Parathyroid adenoma (tissue), 2 donors: ENCODE data around the gene ZNF318.

Experiments
- H2AFZ ChIP-seq: fragments of 300-600 bp; sonication (generic); one replicate; pipeline ENCODE4 v1.7.0; 2017; ENCODE audit warnings: antibody characterized with exemption, mild to moderate bottlenecking
- H3K27ac ChIP-seq: fragments of 300-600 bp; sonication (generic); one replicate; pipeline ENCODE4 v1.7.0; 2017
- H3K27me3 ChIP-seq: fragments of 300-600 bp; sonication (generic); one replicate; pipeline ENCODE4 v1.7.0; 2017; ENCODE audit warnings: low read length; ENCODE audit not compliant: control insufficient read depth, insufficient read depth
- H3K36me3 ChIP-seq: fragments of 300-600 bp; sonication (generic); one replicate; pipeline ENCODE4 v1.7.0; 2017; ENCODE audit warnings: low read length; ENCODE audit not compliant: control insufficient read depth, insufficient read depth
- H3K4me1 ChIP-seq: fragments of 300-600 bp; sonication (generic); one replicate; pipeline ENCODE4 v1.7.0; 2017; ENCODE audit warnings: control low read depth
- H3K4me2 ChIP-seq: fragments of 300-600 bp; sonication (generic); one replicate; pipeline ENCODE4 v1.7.0; 2017; ENCODE audit warnings: low read length
- H3K4me3 ChIP-seq: fragments of 300-600 bp; sonication (generic); one replicate; pipeline ENCODE4 v1.7.0; 2017; ENCODE audit warnings: low read depth, low read length
- H3K79me2 ChIP-seq: fragments of 300-600 bp; sonication (generic); one replicate; pipeline ENCODE4 v1.7.0; 2017; ENCODE audit warnings: control low read depth
- H3K9ac ChIP-seq: fragments of 300-600 bp; sonication (generic); one replicate; pipeline ENCODE4 v1.7.0; 2017; ENCODE audit warnings: mild to moderate bottlenecking
- H3K9me3 ChIP-seq: fragments of 300-600 bp; sonication (generic); one replicate; pipeline ENCODE4 v1.7.0; 2017; ENCODE audit warnings: low read length; ENCODE audit not compliant: control insufficient read depth
- TF ChIP-seq, protein P1 (sequence below): fragments of 300-600 bp; sonication (generic); IDR thresholded peaks from one replicate; pipeline ENCODE4 v1.7.0; 2017; ENCODE audit warnings: antibody characterized with exemption, mild to moderate bottlenecking
- donor health status: primary hyperparathyroidism.

ZNF318 gene

DNA sequence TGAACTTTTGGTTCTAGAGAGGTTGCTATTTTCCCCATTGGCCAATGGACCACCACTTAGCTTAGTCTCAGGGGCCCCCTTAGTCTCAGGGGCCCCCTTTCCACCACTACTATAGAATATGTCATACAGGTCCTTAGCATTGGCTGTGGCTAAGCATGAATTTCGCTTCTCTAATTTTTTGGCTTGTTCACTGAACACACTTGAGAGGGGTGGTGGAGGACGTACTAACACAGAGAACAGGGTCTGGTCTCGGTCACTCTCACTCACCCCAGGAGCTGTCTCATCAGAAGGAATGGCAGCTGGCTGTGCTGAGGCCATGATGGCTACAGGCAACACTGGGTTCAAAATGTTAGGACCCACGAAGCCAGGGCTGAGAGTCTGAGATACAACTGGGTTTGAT, 30.3 kb downstream of the ZNF318 start:
- no peak overlapping the region for H3K9ac ChIP-seq
- H3K79me2 ChIP-seq, result no peaks in the 10 kb centered on the region
- no peaks in the 10 kb centered on the region for H3K4me1 ChIP-seq
- H2AFZ ChIP-seq, result no peak overlapping the region
- H3K36me3 ChIP-seq, result no peaks in the 10 kb centered on the region
- no peaks in the 10 kb centered on the region for H3K27me3 ChIP-seq
- H3K4me2 ChIP-seq, result no peak overlapping the region
- TF ChIP-seq, protein P1, sequence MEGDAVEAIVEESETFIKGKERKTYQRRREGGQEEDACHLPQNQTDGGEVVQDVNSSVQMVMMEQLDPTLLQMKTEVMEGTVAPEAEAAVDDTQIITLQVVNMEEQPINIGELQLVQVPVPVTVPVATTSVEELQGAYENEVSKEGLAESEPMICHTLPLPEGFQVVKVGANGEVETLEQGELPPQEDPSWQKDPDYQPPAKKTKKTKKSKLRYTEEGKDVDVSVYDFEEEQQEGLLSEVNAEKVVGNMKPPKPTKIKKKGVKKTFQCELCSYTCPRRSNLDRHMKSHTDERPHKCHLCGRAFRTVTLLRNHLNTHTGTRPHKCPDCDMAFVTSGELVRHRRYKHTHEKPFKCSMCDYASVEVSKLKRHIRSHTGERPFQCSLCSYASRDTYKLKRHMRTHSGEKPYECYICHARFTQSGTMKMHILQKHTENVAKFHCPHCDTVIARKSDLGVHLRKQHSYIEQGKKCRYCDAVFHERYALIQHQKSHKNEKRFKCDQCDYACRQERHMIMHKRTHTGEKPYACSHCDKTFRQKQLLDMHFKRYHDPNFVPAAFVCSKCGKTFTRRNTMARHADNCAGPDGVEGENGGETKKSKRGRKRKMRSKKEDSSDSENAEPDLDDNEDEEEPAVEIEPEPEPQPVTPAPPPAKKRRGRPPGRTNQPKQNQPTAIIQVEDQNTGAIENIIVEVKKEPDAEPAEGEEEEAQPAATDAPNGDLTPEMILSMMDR, result no peak
- no peak overlapping the region for H3K4me3 ChIP-seq
- H3K9me3 ChIP-seq, result no peaks in the 10 kb centered on the region
- no peak overlapping the region for H3K27ac ChIP-seq

DNA sequence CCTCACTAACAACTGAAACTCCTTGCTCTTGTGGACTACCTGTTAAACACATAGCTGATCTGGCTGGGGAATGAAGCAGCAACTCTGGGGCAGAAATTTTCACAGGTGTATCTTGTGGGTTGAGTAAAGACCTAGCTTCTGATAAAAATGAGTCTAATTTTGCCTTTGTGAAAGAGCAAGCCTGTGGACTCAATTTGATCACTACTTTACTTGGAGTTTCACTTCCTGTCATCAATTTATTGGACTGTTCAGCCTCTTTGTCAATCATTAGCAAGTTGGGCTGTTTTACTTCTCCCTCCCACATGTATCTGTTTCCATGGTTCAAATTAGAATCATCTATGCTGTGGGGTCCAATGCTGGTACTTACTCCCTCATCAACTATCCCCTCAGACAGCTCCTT, 31.2 kb downstream of the ZNF318 start:
- Histone ChIP-seq H2AFZ (no peak overlapping the region), H3K27ac (no peak overlapping the region), H3K9ac (no peak overlapping the region), H3K79me2 (no peaks in the 10 kb centered on the region), H3K9me3 (no peaks in the 10 kb centered on the region), H3K4me2 (no peak overlapping the region), H3K36me3 (no peaks in the 10 kb centered on the region), H3K4me3 (no peak overlapping the region), H3K4me1 (no peaks in the 10 kb centered on the region), H3K27me3 (no peaks in the 10 kb centered on the region)
- TF ChIP-seq, protein P1, result no peak

DNA sequence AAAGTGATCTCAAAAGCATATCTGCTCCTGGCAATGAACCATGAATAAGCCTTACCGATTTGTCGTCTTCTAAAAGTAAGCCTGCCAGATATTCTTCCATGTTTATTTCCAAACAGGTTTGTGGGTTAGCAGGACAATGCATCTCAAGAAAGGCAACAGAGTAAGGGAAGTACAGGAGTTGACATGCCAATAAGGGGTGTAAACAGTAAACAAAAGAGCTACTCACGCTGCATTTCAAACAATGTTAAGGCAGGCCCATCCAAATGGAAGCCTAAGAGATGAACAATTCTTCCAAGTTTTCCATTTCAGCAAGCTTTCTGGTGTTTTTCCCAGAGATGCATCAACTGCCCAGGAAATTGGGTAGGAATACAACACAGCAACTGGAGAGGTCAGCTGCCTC, 33.1 kb downstream of the ZNF318 start:
- TF ChIP-seq, protein P1, result no peak
- H3K9ac ChIP-seq, result no peak overlapping the region
- H3K4me2 ChIP-seq, result no peak overlapping the region
- no peaks in the 10 kb centered on the region for H3K36me3 ChIP-seq
- H3K4me1 ChIP-seq, result no peaks in the 10 kb centered on the region
- no peak overlapping the region for H3K4me3 ChIP-seq
- no peaks in the 10 kb centered on the region for H3K27me3 ChIP-seq
- H3K27ac ChIP-seq, result no peak overlapping the region
- H3K9me3 ChIP-seq, result no peaks in the 10 kb centered on the region
- H2AFZ ChIP-seq, result no peak overlapping the region
- H3K79me2 ChIP-seq, result no peaks in the 10 kb centered on the region

DNA sequence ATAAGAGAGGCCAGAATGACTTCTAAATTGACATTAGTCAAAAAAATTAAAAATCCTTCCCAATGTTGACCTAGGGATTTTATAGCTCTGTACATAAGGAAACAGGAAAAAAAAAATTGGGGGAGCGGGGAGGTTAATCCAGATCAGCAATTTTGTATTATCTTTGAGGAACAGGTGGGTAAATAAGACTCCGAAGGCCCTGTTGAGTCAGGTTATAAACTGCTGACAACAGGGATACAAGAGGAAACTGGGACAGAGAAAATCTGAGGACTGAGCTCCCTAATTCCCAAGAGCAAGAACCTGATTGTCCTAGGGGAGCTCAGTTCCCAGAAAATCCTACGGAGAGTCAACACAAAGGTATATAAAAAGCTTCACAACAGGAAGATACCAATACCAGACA, 34.0 kb downstream of the ZNF318 start:
- Histone ChIP-seq H3K79me2 (no peaks in the 10 kb centered on the region), H3K36me3 (no peaks in the 10 kb centered on the region), H3K27ac (no peak overlapping the region), H3K9me3 (no peaks in the 10 kb centered on the region), H3K27me3 (no peaks in the 10 kb centered on the region), H2AFZ (no peak overlapping the region), H3K4me2 (no peak overlapping the region), H3K4me1 (no peaks in the 10 kb centered on the region), H3K9ac (no peak overlapping the region), H3K4me3 (no peak overlapping the region)
- TF ChIP-seq, protein P1, result no peak

DNA sequence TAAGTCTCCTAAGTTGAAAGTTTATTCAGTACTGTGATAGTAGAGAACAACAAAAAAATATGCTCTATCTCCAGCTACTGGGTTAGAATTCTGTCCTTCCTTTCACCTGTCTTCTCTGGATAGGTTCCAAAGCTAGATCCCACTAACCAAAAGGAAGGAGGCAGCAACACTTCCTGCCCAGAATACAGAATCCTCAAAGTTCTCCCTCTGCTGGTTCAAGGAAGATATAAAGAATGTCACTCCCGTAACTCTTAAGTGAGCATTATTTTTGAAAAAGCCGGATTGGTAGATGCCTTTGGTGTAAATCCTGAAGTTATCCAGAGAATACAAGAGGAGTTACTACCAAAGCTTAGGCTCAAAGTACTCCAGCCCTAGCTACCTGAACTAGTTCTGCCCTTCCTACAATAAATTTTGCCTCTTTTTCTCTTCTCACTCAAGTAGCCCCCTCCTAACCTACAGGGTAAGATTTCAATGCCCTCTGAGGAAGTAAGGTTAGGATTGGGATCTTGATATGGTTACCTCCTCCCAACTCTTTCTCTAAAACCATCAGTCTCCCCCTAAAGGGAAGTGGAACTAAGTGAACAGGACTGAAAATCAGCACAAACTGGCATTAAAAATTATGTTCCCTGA, 34.9 kb downstream of the ZNF318 start:
- TF ChIP-seq, protein P1, result peak; percentile 63
- H3K4me1 ChIP-seq, result no peaks in the 10 kb centered on the region
- no peaks in the 10 kb centered on the region for H3K79me2 ChIP-seq
- no peaks in the 10 kb centered on the region for H3K36me3 ChIP-seq
- no peak overlapping the region for H3K9ac ChIP-seq
- no peak overlapping the region for H3K4me3 ChIP-seq
- no peak overlapping the region for H3K4me2 ChIP-seq
- H3K27me3 ChIP-seq, result no peaks in the 10 kb centered on the region
- no peaks in the 10 kb centered on the region for H3K9me3 ChIP-seq
- H2AFZ ChIP-seq, result no peak overlapping the region
- no peak overlapping the region for H3K27ac ChIP-seq
